GM15510 (cell line): ENCODE results near the gene DSTN.

Experiments used
- POLR2A ChIP-seq: IDR thresholded peaks from 3 replicates; pipeline ENCODE4 v1.6.1; 2011; ENCODE audit warnings: borderline replicate concordance; ENCODE audit not compliant: insufficient read length; ENCODE audit errors: extremely low read depth

DSTN gene

DNA sequence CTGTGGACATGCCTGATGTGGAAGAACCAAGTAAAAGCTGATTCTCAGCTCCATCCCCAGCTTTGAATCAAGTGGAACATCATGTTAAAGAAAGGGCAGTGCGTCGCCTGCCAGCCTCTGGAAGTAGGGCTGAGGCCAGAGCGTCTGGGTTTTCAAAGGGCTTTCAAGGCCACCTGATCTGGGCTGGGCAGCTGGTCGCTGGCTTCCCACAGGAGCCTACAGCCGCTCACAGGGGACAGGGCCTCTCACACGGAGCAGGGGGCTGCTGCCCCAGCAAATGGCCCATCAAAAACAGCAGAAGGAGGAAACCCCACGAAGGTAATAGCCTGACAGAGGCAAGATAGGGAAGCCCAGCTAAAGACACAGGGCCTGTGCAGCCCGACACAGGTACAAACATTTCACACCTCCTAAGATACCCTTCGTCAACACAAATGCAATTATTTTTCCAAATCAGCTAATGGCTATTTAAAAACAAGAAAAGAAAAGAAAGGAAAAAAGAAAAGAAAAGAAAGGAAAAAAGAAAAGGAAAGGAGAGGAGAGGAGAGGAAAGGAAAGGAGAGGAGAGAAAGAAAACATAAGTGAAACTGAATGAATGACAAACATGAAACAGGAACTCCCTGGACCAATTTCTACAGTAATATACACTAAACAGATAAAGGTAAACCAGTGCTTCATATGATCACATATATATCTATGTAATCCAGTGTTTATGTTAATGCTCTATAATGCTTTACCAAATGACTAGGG is 87.4 kb downstream of the DSTN start:
- TF ChIP-seq POLR2A: no peak

DNA sequence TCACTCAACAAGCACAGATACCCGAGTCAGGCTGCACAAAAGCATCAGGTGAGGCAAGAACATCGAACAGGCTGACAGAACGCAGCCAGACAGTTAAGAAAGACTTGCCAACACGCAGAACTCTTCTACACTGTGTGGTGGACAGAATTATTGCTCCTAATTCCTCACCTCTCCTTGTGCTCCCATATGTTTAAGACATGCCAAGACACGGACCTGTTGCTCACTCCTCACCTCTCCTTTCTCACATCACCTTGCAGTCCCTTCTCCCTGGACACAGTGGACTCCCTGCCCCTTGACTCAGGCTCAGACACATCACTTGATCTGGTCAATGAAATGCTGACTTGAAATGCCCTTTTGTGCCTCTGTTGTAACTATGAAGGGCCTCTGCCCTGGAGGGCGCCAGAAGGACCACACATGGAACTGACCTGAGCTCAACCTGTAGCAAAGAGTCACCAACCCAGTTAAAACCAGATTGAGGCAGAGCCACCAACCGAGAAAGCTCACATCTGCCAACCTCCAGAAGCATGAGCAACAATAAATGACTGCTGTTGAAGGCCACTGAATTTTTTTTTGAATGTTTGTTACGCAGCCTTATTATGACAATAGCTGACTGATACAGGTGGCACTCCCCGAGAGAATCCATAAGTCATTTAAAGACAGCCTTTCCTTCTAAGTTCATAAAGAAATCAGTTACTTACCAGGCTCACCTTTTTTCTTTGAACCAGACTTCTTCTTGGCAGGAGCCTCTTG is 88.2 kb downstream of the DSTN start:
- no peak for TF ChIP-seq POLR2A

- no peak for TF ChIP-seq POLR2A
Observed at GRCh38 chr20:17658648-17658993, 88.7 kb downstream of the DSTN start.
